ENCODE data around the gene EMC10. TPM values are rescaled to one million over a fixed set of nuclear protein-coding genes. Genes with fewer than 3 reads are reported as not detected.
"Not testable (repeated sequence)": the region's sequence is repeated elsewhere in the genome, so short reads cannot be mapped to it uniquely, and the experiment has no call there.

Gene EMC10
- total RNA-seq, 1 experiment from 2014 or later = 200 TPM

- intact Hi-C loops (cut with micrococcal nuclease; ENCODE audit: unreplicated experiment) = no loop called here
- Mint-ChIP-seq H3K27me3 (ENCODE audit: unreplicated experiment) (peaks cover 97% of the 10 kb centered on the region), H3K9me3 (ENCODE audit: low read depth, unreplicated experiment) (no peaks in the 10 kb centered on the region), H3K4me3 (ENCODE audit: low read depth, unreplicated experiment) (no peak overlapping the region), H3K4me1 (ENCODE audit: low read depth, unreplicated experiment) (no peaks in the 10 kb centered on the region), H3K36me3 (ENCODE audit: insufficient read depth, unreplicated experiment) (peaks cover 27% of the 10 kb centered on the region), H3K27ac (ENCODE audit: unreplicated experiment) (no peak overlapping the region)
- no peak for DNase-seq
- no TSS peak for BruUV-seq (replicated peaks)
- CTCF ChIA-PET = no interaction called here
- no peak for TF ChIP-seq CTCF (IDR thresholded peaks at IDR 0.05; ENCODE audit: unreplicated experiment)
Measured at GRCh38 chr19:50434525-50434924, 41.8 kb upstream of the EMC10 start.

GRCh38 chr19:50435221-50435620, 41.1 kb upstream of the EMC10 start:
- no peak for DNase-seq
- Mint-ChIP-seq H3K36me3 (ENCODE audit: insufficient read depth, unreplicated experiment) (peaks cover 27% of the 10 kb centered on the region), H3K27me3 (ENCODE audit: unreplicated experiment) (peaks cover 97% of the 10 kb centered on the region), H3K27ac (ENCODE audit: unreplicated experiment) (no peak overlapping the region), H3K9me3 (ENCODE audit: low read depth, unreplicated experiment) (no peaks in the 10 kb centered on the region), H3K4me1 (ENCODE audit: low read depth, unreplicated experiment) (no peaks in the 10 kb centered on the region), H3K4me3 (ENCODE audit: low read depth, unreplicated experiment) (no peak overlapping the region)
- no TSS peak for BruUV-seq (replicated peaks)
- no peak for TF ChIP-seq CTCF (IDR thresholded peaks at IDR 0.05; ENCODE audit: unreplicated experiment)
- CTCF ChIA-PET = no interaction called here
- intact Hi-C loops (cut with micrococcal nuclease; ENCODE audit: unreplicated experiment) = no loop called here

GRCh38 chr19:50435627-50436026, 40.7 kb upstream of the EMC10 start:
- Mint-ChIP-seq H3K36me3 (ENCODE audit: insufficient read depth, unreplicated experiment) (peaks cover 26% of the 10 kb centered on the region), H3K9me3 (ENCODE audit: low read depth, unreplicated experiment) (no peaks in the 10 kb centered on the region), H3K27me3 (ENCODE audit: unreplicated experiment) (peaks cover 97% of the 10 kb centered on the region), H3K27ac (ENCODE audit: unreplicated experiment) (no peak overlapping the region), H3K4me3 (ENCODE audit: low read depth, unreplicated experiment) (no peak overlapping the region), H3K4me1 (ENCODE audit: low read depth, unreplicated experiment) (no peaks in the 10 kb centered on the region)
- CTCF ChIA-PET = interaction anchor here (0.9 kb wide), 1 partner anchor 30 kb away, joined by 4 read pairs; no protein-coding TSS in a partner anchor
- DNase-seq = no peak
- intact Hi-C loops (cut with micrococcal nuclease; ENCODE audit: unreplicated experiment) = no loop called here
- no peak for TF ChIP-seq CTCF (IDR thresholded peaks at IDR 0.05; ENCODE audit: unreplicated experiment)
- BruUV-seq (replicated peaks) = no TSS peak

GRCh38 chr19:50437862-50438449, 38.4 kb upstream of the EMC10 start:
- no TSS peak for BruUV-seq (replicated peaks)
- no peak overlapping the region for H3K27ac Mint-ChIP-seq (ENCODE audit: unreplicated experiment)
- CTCF ChIA-PET = interaction anchor here (0.6 kb wide), 1 partner anchor 11 kb away, joined by 5 read pairs; no protein-coding TSS in a partner anchor
- H3K4me1 Mint-ChIP-seq (ENCODE audit: low read depth, unreplicated experiment) = no peaks in the 10 kb centered on the region
- no peak overlapping the region for H3K4me3 Mint-ChIP-seq (ENCODE audit: low read depth, unreplicated experiment)
- peaks cover 5% of the 10 kb centered on the region for H3K36me3 Mint-ChIP-seq (ENCODE audit: insufficient read depth, unreplicated experiment)
- TF ChIP-seq CTCF (IDR thresholded peaks at IDR 0.05; ENCODE audit: unreplicated experiment) = no peak
- DNase-seq = no peak
- no peaks in the 10 kb centered on the region for H3K9me3 Mint-ChIP-seq (ENCODE audit: low read depth, unreplicated experiment)
- intact Hi-C loops (cut with micrococcal nuclease; ENCODE audit: unreplicated experiment) = no loop called here
- H3K27me3 Mint-ChIP-seq (ENCODE audit: unreplicated experiment) = peaks cover 88% of the 10 kb centered on the region

- H3K4me1 Mint-ChIP-seq (ENCODE audit: low read depth, unreplicated experiment); intact Hi-C loops (cut with micrococcal nuclease; ENCODE audit: unreplicated experiment); H3K9me3 Mint-ChIP-seq (ENCODE audit: low read depth, unreplicated experiment); H3K4me3 Mint-ChIP-seq (ENCODE audit: low read depth, unreplicated experiment); BruUV-seq (replicated peaks); H3K36me3 Mint-ChIP-seq (ENCODE audit: insufficient read depth, unreplicated experiment); DNase-seq; H3K27ac Mint-ChIP-seq (ENCODE audit: unreplicated experiment): not testable (repeated sequence)
- CTCF ChIA-PET = interaction anchor here (1.3 kb wide), 1 partner anchor 248 kb away, joined by 4 read pairs; no protein-coding TSS in a partner anchor
- peaks cover 85% of the 10 kb centered on the region for H3K27me3 Mint-ChIP-seq (ENCODE audit: unreplicated experiment)
Measured at GRCh38 chr19:50439130-50439529, 37.2 kb upstream of the EMC10 start.
